Endodermal cell (in vitro differentiated cells): Measurements from ENCODE around the gene FBXO17. TPM values are rescaled to one million over a fixed set of nuclear protein-coding genes. Genes with fewer than 3 reads are reported as not detected.

Experiments used
- DNase-seq: peaks from one replicate; pipeline ENCODE4 v3.0.0-alpha.2; 2017
- H3K27ac ChIP-seq: 2 replicates; pipeline ENCODE4 v1.5.1; 2013; ENCODE audit warnings: mild to moderate bottlenecking, low read depth, low read length, moderate library complexity
- H3K27me3 ChIP-seq: 2 replicates; pipeline ENCODE4 v1.6.1; 2013; ENCODE audit warnings: mild to moderate bottlenecking, low read length, moderate library complexity; ENCODE audit not compliant: insufficient read depth, control insufficient read depth, poor library complexity, severe bottlenecking
- H3K36me3 ChIP-seq: 2 replicates; pipeline ENCODE4 v1.7.0; 2013; ENCODE audit warnings: mild to moderate bottlenecking, low read length, moderate library complexity; ENCODE audit not compliant: control insufficient read depth, insufficient read depth
- H3K4me1 ChIP-seq: one replicate; pipeline ENCODE4 v1.7.0; 2013; ENCODE audit warnings: low read length; ENCODE audit not compliant: control insufficient read depth, insufficient read depth
- H3K4me3 ChIP-seq: 2 replicates; pipeline ENCODE4 v1.5.1; 2013; ENCODE audit warnings: mild to moderate bottlenecking, low read length, moderate library complexity
- H3K9ac ChIP-seq: 2 replicates; pipeline ENCODE4 v1.6.1; 2013; ENCODE audit warnings: mild to moderate bottlenecking, low read length, moderate library complexity; ENCODE audit not compliant: poor library complexity, severe bottlenecking; ENCODE audit errors: extremely low read depth
- H3K9me3 ChIP-seq: 2 replicates; pipeline ENCODE4 v1.6.1; 2013; ENCODE audit warnings: mild to moderate bottlenecking, low read length, moderate library complexity; ENCODE audit not compliant: control insufficient read depth
- H3K27ac Mint-ChIP-seq: 2 replicates; pipeline ENCODE4 v1.8.0; 2020; ENCODE audit warnings: mixed read lengths
- H3K27me3 Mint-ChIP-seq: 2 replicates; pipeline ENCODE4 v1.8.0; 2021; ENCODE audit warnings: mild to moderate bottlenecking, mixed read lengths; ENCODE audit not compliant: insufficient read depth
- H3K36me3 Mint-ChIP-seq: 2 replicates; pipeline ENCODE4 v1.8.0; 2020; ENCODE audit warnings: low read depth, mixed read lengths
- H3K4me1 Mint-ChIP-seq: 2 replicates; pipeline ENCODE4 v1.8.0; 2020; ENCODE audit warnings: mixed read lengths
- H3K4me3 Mint-ChIP-seq: 2 replicates; pipeline ENCODE4 v1.8.0; 2020; ENCODE audit warnings: mild to moderate bottlenecking, moderate library complexity, mixed read lengths
- H3K9me3 Mint-ChIP-seq: 2 replicates; pipeline ENCODE4 v1.8.0; 2020; ENCODE audit warnings: mild to moderate bottlenecking, mixed read lengths
- WGBS, 2 experiments: methylation state at CpG; one replicate each; pipeline versions ENCODE4 v1.1.5 to v1.1.7; 2013; ENCODE audit warnings: missing lambda C conversion rate in 2 of 2, mixed read lengths in 1 of 2; ENCODE audit not compliant: insufficient coverage in 1 of 2, insufficient read length in 1 of 2; 5-methylcytosine and 5-hydroxymethylcytosine counted together
- total RNA-seq, 2 donors: library from RNA; stranded (reverse); fragmentation: NEBNext Ultra II Directional in 1 of 2; extraction: Animal tissue kit (Norgen Biotek cat#: 25700) in 1 of 2; gene quantifications; 2 replicates in 1 of 2; 3 replicates in 1 of 2; pipeline ENCODE4 v1.2.1, GENCODE V29; 2021
- TF ChIP-seq, protein P1 (sequence below): fragments of 200-600 bp; sonication (generic); conservative IDR thresholded peaks from 2 replicates; pipeline ENCODE4 v1.5.0; 2021; ENCODE audit warnings: antibody characterized with exemption, mild to moderate bottlenecking

The FBXO17 gene
- total RNA-seq, 2 donors from 2014 or later: 21.2 to 40.3 TPM

DNA sequence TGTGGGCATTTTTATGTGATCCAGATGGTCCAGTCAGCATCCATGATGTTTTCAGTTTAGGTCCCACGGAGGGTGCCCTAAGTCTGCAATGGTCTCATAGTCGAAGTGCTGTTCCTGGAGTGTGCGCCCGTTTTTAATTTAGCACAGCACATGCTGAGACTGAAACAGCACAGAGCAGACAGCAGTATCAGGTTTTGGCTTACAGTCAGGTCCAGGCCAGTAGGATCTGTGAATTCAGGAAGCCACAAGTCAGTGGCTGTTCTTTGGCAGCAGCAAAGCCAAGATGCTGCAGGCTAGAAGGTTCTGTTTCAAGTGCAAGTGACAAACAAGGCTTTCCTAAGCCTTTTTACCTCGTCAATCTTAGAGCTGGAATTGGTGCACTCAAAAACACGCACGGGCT is 38.5 kb upstream of the FBXO17 start:
- no peak overlapping the region for H3K4me3 Mint-ChIP-seq
- WGBS, 2 experiments: 93 to 98% methylated on average over 7 of the region's 7 CpGs

GRCh38 chr19:39009001-39009400 is 33.5 kb upstream of the FBXO17 start:
- Histone ChIP-seq H3K9ac (no peak overlapping the region), H3K4me3 (no peak overlapping the region), H3K27me3 (no peaks in the 10 kb centered on the region), H3K27ac (no peak overlapping the region), H3K36me3 (no peaks in the 10 kb centered on the region), H3K4me1 (no peaks in the 10 kb centered on the region), H3K9me3 (no peaks in the 10 kb centered on the region)
- H3K4me1 Mint-ChIP-seq: no peaks in the 10 kb centered on the region
- H3K36me3 Mint-ChIP-seq: peaks cover 4% of the 10 kb centered on the region
- H3K27ac Mint-ChIP-seq: no peak overlapping the region
- peaks cover 2% of the 10 kb centered on the region for H3K9me3 Mint-ChIP-seq
- H3K27me3 Mint-ChIP-seq: no peaks in the 10 kb centered on the region
- no peak overlapping the region for H3K4me3 Mint-ChIP-seq
- DNase-seq: no peak
- TF ChIP-seq, protein P1, sequence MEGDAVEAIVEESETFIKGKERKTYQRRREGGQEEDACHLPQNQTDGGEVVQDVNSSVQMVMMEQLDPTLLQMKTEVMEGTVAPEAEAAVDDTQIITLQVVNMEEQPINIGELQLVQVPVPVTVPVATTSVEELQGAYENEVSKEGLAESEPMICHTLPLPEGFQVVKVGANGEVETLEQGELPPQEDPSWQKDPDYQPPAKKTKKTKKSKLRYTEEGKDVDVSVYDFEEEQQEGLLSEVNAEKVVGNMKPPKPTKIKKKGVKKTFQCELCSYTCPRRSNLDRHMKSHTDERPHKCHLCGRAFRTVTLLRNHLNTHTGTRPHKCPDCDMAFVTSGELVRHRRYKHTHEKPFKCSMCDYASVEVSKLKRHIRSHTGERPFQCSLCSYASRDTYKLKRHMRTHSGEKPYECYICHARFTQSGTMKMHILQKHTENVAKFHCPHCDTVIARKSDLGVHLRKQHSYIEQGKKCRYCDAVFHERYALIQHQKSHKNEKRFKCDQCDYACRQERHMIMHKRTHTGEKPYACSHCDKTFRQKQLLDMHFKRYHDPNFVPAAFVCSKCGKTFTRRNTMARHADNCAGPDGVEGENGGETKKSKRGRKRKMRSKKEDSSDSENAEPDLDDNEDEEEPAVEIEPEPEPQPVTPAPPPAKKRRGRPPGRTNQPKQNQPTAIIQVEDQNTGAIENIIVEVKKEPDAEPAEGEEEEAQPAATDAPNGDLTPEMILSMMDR: no peak
- 87 to 90% methylated on average over 6 of the region's 6 CpGs for WGBS, 2 experiments

More for the DNA sequence above, 38.5 kb upstream of the FBXO17 start:
- H3K27ac Mint-ChIP-seq: no peak overlapping the region
- Histone ChIP-seq H3K27ac (no peak overlapping the region), H3K4me3 (no peak overlapping the region), H3K4me1 (no peaks in the 10 kb centered on the region), H3K27me3 (no peaks in the 10 kb centered on the region), H3K9ac (no peak overlapping the region), H3K9me3 (no peaks in the 10 kb centered on the region), H3K36me3 (no peaks in the 10 kb centered on the region)
- H3K4me1 Mint-ChIP-seq: no peaks in the 10 kb centered on the region
- no peak for DNase-seq
- H3K9me3 Mint-ChIP-seq: peaks cover 2% of the 10 kb centered on the region
- H3K36me3 Mint-ChIP-seq: peaks cover 5% of the 10 kb centered on the region
- no peaks in the 10 kb centered on the region for H3K27me3 Mint-ChIP-seq
- TF ChIP-seq, protein P1: no peak

DNA sequence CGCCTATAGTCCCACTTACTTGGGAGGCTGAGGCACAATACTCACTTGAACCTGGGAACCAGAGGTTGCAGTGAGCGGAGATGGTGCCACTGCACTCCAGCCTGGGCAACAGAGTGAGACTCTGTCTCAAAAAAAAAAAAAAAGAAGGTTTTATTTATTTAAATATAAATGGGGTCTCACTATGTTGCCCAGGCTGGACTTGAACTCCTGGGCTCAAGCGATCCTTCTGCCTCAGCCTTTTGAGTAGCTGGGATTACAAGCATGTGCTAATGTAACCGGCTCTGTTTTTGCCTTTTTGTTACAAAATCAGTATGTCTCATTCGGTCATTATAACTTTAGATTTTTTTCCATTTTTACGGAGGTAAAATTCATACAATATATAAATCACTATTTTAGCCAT is 32.6 kb upstream of the FBXO17 start:
- Mint-ChIP-seq H3K36me3 (peaks cover 4% of the 10 kb centered on the region), H3K27me3 (no peaks in the 10 kb centered on the region), H3K27ac (no peak overlapping the region), H3K4me3 (no peak overlapping the region), H3K9me3 (peaks cover 2% of the 10 kb centered on the region), H3K4me1 (no peaks in the 10 kb centered on the region)
- Histone ChIP-seq H3K27ac (no peak overlapping the region), H3K4me1 (no peaks in the 10 kb centered on the region), H3K27me3 (no peaks in the 10 kb centered on the region), H3K4me3 (no peak overlapping the region), H3K9ac (no peak overlapping the region), H3K9me3 (no peaks in the 10 kb centered on the region), H3K36me3 (no peaks in the 10 kb centered on the region)
- 95 to 97% methylated on average over 4 to 5 of the region's 6 CpGs for WGBS, 2 experiments
- TF ChIP-seq, protein P1: no peak
- DNase-seq: no peak
